SU-DHL-6 (cell line): ENCODE results near the gene NKX2-3.

Experiments
- EZH2phosphoT487 ChIP-seq: fragments of 200-600 bp; sonication (generic), shearing (Covaris generic); conservative IDR thresholded peaks from 2 replicates; pipeline ENCODE4 v1.6.1; 2018; ENCODE audit warnings: mild to moderate bottlenecking, antibody characterized with exemption, low read length, moderate library complexity, mixed read lengths
- TF ChIP-seq, protein P1 (sequence below): fragments of 200-600 bp; sonication (generic); IDR thresholded peaks from one replicate; pipeline ENCODE4 v1.5.1; 2017; ENCODE audit warnings: antibody characterized with exemption, mild to moderate bottlenecking, low read length, moderate library complexity; ENCODE audit not compliant: insufficient read depth, poor library complexity, severe bottlenecking

DNA sequence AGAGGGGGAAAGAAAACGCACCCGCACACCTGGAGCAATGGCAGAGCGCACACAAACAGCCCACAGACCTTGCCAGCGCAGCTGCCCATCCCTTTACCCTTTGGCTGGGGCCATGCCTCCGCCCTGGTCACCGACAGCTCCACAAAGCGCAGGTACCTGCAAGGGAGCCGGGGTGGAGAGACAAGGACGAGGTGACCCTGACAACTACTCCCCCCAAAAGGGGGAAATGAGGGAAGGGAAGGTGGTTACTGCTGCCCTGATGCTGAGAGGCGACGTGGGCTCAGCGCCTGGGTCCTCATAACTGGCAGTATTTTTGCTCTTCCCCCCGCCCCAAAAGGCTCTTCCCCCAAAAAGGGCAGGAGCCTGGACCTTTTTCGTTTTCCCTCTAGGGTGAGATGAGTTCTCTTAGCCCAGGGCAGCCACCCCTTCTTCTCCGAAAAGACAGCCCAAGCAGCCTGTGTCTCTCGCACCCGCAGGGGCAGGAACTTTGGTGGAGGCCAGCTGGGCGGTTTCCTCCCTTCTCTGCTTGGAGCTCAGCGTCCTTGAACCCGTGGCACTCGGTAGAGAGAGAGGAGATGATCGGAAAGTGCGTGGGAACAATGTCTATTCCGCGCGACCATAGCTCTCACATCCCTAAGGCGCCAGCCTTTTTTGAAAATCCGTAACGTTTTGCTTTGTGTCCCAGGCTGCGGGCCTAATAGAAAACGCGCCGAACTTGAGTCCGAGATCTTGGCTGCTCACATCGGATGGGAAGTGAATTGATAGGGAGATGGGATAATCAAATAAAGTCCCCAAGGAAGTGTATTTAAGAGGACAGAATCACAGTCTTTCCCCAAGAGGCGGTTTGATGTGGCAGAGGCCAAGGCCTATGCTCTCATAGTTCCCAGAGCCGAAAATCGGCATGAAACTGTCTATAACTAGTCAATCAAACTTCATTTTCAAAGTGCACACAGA, 1.0 kb downstream of the NKX2-3 start:
- TF ChIP-seq, protein P1, sequence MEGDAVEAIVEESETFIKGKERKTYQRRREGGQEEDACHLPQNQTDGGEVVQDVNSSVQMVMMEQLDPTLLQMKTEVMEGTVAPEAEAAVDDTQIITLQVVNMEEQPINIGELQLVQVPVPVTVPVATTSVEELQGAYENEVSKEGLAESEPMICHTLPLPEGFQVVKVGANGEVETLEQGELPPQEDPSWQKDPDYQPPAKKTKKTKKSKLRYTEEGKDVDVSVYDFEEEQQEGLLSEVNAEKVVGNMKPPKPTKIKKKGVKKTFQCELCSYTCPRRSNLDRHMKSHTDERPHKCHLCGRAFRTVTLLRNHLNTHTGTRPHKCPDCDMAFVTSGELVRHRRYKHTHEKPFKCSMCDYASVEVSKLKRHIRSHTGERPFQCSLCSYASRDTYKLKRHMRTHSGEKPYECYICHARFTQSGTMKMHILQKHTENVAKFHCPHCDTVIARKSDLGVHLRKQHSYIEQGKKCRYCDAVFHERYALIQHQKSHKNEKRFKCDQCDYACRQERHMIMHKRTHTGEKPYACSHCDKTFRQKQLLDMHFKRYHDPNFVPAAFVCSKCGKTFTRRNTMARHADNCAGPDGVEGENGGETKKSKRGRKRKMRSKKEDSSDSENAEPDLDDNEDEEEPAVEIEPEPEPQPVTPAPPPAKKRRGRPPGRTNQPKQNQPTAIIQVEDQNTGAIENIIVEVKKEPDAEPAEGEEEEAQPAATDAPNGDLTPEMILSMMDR = no peak
- TF ChIP-seq EZH2phosphoT487 = no peak
